Amniotic epithelial cell (primary cell): ENCODE data around the gene TGM3.
A peak's percentile ranks its signal among the peaks of the same experiment; 100 is the strongest.

Experiments
- DNase-seq: peaks from one replicate; pipeline ENCODE4 v3.0.0-alpha.2; 2010; ENCODE audit warnings: low read depth

Gene TGM3

GRCh38 chr20:2283706-2284423 lies 11.9 kb upstream of the TGM3 start:
- peak; percentile 3 for DNase-seq

DNA sequence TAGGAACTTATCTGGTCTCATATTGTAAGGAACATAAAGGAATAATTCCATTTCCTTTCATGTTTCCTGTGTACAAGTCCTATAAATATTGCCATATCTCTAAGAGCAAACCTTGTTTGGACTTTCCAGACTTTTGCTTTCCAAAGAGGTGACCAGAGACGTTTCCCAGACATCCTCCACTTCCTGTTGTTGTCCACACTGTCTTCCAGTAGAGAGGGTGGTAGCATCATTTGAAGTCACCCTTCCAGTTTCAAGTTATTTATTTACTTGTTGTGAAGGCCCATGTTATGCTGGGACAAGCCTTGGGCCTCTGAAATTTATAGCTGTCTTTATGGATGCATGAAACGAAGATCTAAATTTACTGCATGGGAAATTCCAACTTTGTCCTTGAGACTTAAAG lies 10.6 kb upstream of the TGM3 start:
- DNase-seq = no peak

DNA sequence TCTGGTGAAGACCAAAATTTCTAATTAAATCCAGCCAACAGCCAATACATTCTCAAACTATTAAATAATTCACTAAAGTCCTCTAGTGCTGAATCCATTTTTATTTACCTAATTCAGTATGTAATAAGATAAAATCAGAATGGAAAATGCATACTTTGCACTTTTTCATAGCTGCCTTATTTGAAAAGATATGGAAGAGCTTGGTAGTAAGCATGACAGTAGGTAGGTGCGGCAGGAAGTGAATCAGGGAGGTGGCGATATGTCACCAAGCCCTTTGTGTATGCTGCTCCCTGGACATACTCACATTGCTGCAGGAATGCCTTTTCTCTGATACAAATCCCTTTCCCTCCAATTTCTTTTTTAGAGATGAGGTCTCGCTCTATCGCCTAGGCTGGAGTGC lies 10.2 kb upstream of the TGM3 start:
- no peak for DNase-seq

GRCh38 chr20:2287504-2287903 lies 8.3 kb upstream of the TGM3 start:
- no peak for DNase-seq

DNA sequence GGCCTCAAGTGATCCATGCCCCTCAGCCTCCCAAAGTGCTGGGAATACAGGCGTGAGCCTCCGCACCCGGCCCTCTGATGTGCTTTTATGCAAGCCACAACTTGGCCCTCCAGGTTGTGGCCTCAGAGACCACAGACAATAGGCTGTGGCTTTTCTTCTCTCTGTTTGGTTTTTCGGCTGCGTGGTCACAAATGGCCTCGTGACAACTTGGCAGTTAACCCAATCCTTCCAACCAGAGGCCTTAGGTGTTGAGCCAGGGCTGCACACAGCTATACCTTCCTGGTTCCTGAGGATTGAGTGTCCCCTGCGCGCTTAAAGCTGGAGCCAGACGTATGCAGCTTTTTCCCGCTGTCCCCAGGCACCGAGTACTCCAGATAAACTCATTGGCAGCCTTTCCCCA lies 6.3 kb upstream of the TGM3 start:
- no peak for DNase-seq

- no peak for DNase-seq
These were observed 5.3 kb upstream of the TGM3 start for GRCh38 chr20:2290486-2290885.

DNA sequence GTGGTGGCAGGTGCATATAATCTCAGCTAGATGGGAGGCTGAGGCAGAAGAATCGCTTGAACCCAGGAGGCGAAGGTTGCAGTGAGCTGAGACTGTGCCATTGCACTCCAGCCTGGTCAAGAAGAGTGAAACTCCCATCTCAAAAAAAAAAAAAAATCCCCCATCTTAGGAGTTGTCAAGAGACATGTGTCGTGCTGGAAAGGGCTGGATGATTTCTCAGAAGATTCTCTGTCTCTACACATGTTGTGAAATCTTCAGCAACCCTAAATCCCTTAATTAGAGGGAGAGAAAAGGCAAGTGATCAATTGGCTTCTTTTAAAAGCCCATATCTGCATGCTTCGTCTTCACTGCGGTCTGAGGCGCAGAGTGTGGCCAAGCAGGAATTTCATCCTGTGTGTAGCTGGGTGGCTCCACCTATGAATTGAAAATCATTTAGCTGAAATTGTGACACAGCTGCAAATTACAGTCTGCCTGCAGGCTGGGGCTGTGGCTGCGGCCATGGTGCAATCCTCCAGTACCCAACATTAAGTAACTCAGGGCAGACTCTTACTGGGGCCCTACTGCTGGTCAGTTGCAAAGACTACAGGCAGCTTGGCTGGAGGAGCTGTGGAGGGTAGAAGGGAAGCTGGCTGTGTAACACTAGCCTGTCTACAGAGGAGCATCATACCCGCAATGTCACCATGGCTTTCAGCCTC lies 3.2 kb upstream of the TGM3 start:
- peak; percentile 5 for DNase-seq

DNA sequence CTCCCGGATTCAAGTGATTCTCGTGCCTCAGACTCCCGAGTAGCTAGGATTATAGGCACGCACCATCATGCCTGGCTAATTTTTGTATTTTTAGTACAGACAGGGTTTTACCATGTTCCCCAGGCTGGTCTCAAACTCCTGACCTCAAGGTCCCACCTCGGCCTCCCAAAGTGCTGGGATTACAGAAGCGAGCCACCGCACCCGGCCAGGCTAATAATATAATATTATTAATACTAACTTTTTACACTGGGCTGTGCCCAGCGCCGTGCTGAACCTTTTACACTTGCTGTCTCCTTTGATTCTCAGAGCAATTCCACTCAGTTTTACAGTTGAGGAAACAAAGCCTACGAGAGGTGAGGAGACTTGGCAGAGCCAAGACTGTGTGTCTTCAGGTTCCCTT lies 2.3 kb upstream of the TGM3 start:
- no peak for DNase-seq

GRCh38 chr20:2293971-2294370 lies 1.8 kb upstream of the TGM3 start:
- no peak for DNase-seq

DNA sequence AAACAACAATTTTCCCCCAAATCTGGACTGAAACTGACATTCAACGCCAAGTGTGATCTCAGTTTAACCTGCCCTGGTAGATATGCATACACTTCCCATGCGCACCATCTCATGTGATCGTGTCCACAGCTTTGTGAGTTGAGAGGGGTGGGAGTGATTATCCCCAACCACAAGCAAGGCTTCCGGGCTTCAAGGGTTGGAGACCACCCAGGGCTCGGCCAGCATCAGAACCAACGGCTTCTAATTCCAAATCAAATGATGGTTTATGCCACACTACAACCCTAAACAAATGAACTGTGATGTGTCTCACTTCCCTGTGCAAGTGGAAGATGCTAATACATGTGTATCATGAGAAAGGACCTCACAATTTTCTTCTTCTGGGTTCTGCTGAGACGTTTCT lies 515 bp upstream of the TGM3 start:
- no peak for DNase-seq

DNA sequence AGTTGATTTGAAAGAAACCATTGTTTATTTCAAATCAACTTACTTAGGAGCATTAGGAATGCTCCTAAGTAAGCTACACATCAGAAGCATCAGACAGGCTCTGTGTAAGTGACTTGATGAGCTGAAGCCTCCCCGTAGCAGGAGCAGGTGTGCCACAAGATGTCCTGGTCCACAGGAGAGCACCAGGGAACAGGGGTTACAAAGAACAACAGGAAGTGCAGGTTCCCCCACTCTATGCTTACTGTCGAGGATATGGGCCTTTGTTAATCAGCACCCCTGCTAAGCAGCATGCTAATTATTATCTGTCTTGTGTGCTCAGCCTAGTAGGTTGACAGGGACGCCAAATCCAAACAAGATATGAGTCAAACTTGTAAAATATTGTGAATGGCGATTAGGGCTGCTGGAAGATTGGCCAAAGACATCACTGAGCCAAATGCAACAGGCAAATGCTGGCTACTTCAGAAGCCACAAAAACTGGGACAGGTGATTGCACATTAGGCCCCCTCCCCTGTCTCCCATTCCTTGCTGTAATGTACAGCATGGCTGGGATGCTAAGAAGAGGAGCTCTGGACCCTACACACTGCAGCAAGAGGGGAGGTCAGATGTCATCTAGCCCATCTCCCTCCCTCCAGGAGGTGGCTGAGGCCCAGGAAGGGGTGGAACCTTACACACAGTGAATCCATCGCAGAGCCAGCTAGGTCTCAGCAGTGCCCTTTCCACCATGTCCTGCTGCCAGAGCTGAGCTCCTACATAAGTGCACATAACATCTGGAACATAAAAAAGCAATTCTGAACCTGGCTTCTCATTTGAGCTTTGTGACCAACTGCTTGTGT lies 939 bp downstream of the TGM3 start:
- DNase-seq = no peak

GRCh38 chr20:2297357-2297728 lies 1.5 kb downstream of the TGM3 start:
- DNase-seq = no peak

DNA sequence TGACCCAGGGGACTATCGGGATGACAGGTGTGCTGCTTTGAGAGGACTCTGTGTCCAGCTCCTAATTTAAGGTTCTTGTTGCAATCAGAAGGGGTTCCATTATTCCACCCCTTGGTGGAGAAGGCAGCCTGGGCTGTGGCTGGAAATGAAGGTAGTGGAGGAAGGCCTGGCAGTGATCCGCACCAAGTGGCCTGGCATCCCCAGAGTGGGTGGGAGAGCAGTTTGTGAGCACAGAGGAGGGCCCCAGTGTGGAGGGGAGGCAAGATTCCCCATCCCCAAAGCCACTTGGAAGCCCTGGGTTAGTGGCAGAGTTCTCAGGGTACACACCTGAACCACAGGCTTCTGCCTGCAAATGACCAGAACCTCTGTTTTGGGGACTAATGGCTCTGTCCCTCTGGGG lies 2.3 kb downstream of the TGM3 start:
- DNase-seq = no peak

- DNase-seq = no peak
These were observed 2.9 kb downstream of the TGM3 start for GRCh38 chr20:2298701-2299100.

DNA sequence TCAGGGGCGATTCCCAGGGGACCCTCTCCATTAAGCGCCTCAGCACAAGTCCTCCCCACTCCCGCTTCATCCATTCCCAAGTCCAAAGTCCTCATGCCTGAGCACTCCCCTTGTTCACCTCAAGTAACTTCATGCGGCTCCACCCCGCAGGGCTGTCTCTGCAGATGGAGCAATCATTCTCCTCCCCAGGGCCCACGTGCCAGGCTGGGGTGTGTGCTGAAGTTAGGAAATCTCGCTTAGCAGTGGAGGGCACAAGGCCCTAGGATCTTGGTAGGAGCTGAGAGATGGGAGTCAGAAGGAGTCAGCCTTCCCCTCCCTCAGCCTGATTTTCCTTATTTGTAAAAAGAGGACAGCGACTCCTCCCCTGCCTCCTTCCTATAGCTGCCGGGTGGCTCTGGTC lies 3.5 kb downstream of the TGM3 start:
- no peak for DNase-seq

- DNase-seq = no peak
These were observed 4.2 kb downstream of the TGM3 start for GRCh38 chr20:2300002-2300401.

GRCh38 chr20:2300420-2300819 lies 4.6 kb downstream of the TGM3 start:
- no peak for DNase-seq

- DNase-seq = no peak
These were observed 5.4 kb downstream of the TGM3 start for GRCh38 chr20:2301164-2301622.

- no peak for DNase-seq
These were observed 6.7 kb downstream of the TGM3 start for GRCh38 chr20:2302384-2303060.

GRCh38 chr20:2303673-2304072 lies 7.9 kb downstream of the TGM3 start:
- DNase-seq = no peak

GRCh38 chr20:2304180-2304579 lies 8.4 kb downstream of the TGM3 start:
- DNase-seq = no peak

DNA sequence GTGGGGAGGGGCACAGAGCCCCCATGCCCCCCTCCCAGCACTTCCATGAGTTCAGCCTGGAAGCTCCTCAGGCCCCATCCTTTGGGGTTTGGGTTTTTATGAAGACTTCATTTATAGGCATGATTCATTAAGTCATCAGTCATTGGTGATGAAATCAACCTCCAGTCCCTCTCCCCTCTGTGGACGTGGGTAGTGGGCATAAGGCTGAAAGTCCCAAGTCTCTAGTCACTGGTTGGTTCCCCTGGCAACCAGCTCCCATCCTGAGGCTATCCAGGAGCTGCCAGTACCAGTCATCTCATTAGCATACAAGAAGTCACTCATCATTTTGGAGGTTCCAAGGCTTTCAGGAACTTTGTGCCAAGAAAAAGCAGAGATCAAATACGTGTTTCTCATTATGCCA lies 9.2 kb downstream of the TGM3 start:
- DNase-seq = no peak
